ENCODE results near the gene ARHGAP1.

DNA sequence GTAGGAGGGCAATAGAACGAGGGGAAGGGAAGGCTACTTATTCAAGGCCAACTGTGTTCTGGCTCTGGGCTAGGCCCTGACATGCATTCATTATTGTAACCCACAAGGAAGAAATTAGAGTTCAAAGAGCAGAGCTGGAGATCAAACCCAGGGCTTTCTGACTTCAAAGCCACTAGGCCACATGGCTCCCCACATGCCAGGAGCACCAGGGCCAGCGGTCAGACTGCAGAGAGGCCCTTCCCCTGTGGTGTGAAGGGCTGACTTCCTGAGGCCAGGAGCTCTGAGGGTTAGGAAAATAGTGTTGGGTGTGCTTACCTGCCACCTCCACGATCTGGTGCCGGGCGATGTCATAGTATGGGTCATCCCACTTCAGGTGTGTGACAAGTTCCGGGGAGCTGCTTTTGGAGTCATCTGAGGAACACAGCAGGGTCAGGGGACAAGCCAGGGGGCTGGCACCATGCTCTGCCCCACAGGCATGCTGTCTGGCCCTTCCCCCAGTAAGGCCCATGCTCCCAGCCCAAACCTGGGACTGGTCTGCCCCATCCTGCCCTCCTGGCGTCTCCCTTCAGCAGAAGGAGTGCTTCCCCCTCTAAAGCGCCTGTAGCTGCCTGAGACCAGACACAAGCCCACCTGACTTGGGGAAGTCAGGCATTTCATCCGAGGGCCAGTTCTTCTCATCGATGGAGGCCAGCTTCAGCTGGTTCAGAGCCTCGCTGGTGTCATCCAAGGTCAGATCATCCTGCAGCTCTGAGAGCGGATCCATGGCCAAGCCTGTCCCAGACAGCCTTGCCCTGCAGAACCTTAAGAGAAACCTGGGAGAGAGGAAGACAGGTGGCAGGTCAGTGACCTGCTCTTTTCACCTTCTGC is 4.8 kb downstream of the ARHGAP1 start:
- no peak for TF ChIP-seq TARDBP (IDR thresholded peaks at IDR 0.05)
- no peak for TF ChIP-seq FOXK2 (IDR thresholded peaks at IDR 0.05)
- TF ChIP-seq FOXM1 (IDR thresholded peaks at IDR 0.05; ENCODE audit: borderline replicate concordance), result no peak
- no peak for TF ChIP-seq HDGF (IDR thresholded peaks at IDR 0.05; ENCODE audit: borderline replicate concordance)
- TF ChIP-seq FOXA1 (IDR thresholded peaks at IDR 0.05), result no peak
- TF ChIP-seq LEF1 (IDR thresholded peaks at IDR 0.05; ENCODE audit: borderline replicate concordance), result no peak
- no peak for TF ChIP-seq ZNF384 (IDR thresholded peaks at IDR 0.05)
- TF ChIP-seq BHLHE40 (IDR thresholded peaks at IDR 0.05; ENCODE audit: borderline replicate concordance), result no peak
- no peak for TF ChIP-seq L3MBTL2 (conservative IDR thresholded peaks at IDR 0.05)
- no peak for TF ChIP-seq ARNT (IDR thresholded peaks at IDR 0.05)
